Measurements from ENCODE around the gene CPT1C. TPM values are rescaled to one million over a fixed set of nuclear protein-coding genes. Genes with fewer than 3 reads are reported as not detected.
A peak's percentile ranks its signal among the peaks of the same experiment; 100 is the strongest.

Gene CPT1C
- total RNA-seq, 1 experiment from 2014 or later = not detected

GRCh38 chr19:49665036-49665350 lies 25.9 kb upstream of the CPT1C start:
- POLR2A ChIA-PET = interaction anchor here (0.7 to 11.4 kb wide), 26 partner anchors 10 to 1031 kb away, joined by 3 to 167 read pairs (median 6); partner anchors contain the start of genes AKT1S1, ALDH16A1, AP2A1 and NOSIP

GRCh38 chr19:49665351-49666119 lies 25.4 kb upstream of the CPT1C start, which contains the start of the genes BCL2L12 and IRF3:
Gene BCL2L12 (plus strand): TSS chr19:49665933. CDS start chr19:49666693, 760 bp downstream.
Gene IRF3 (minus strand): TSS chr19:49665857. CDS start chr19:49664838, 1,019 bp downstream.
- H3K27me3 Mint-ChIP-seq (ENCODE audit: insufficient read depth, unreplicated experiment) = no peaks in the 10 kb centered on the region
- no peaks in the 10 kb centered on the region for H3K9me3 Mint-ChIP-seq (ENCODE audit: unreplicated experiment)
- peak within 1 kb of the TSS; percentile 91 for H3K4me3 Mint-ChIP-seq (ENCODE audit: unreplicated experiment)
- H3K27ac Mint-ChIP-seq (ENCODE audit: low read depth, unreplicated experiment) = peak within 1 kb of the TSS; percentile 91
- ChIA-PET CTCF (interaction anchor here (0.6 to 1.7 kb wide), 4 partner anchors 10 to 131 kb away, joined by 3 to 5 read pairs (median 3); no protein-coding TSS in a partner anchor), POLR2A (interaction anchor here (0.6 to 11.4 kb wide), 23 partner anchors 10 to 1031 kb away, joined by 3 to 167 read pairs (median 5); partner anchors contain the start of genes AKT1S1, ALDH16A1, AP2A1 and NOSIP)
- no TSS peak for BruUV-seq (replicated peaks)
- peak; percentile 98 for DNase-seq (ENCODE audit: unreplicated experiment)
- TF ChIP-seq CTCF (IDR thresholded peaks at IDR 0.05; ENCODE audit: unreplicated experiment) = no peak
- intact Hi-C loops (cut with micrococcal nuclease) = loop anchor here (1.0 kb wide), 1 partner anchor 23 kb away; the partner anchor contains the start of gene SCAF1
- H3K4me1 Mint-ChIP-seq (ENCODE audit: insufficient read depth, unreplicated experiment) = peaks cover 17% of the 10 kb centered on the region
- peaks cover 33% of the 10 kb centered on the region for H3K36me3 Mint-ChIP-seq (ENCODE audit: insufficient read depth, unreplicated experiment)

More at GRCh38 chr19:49665036-49665350, 25.9 kb upstream of the CPT1C start:
- H3K4me1 Mint-ChIP-seq (ENCODE audit: insufficient read depth, unreplicated experiment) = peaks cover 17% of the 10 kb centered on the region
- peak overlapping the region; percentile 91 for H3K4me3 Mint-ChIP-seq (ENCODE audit: unreplicated experiment)
- H3K36me3 Mint-ChIP-seq (ENCODE audit: insufficient read depth, unreplicated experiment) = peaks cover 38% of the 10 kb centered on the region
- CTCF ChIA-PET = interaction anchor here (0.7 to 1.7 kb wide), 5 partner anchors 8 to 132 kb away, joined by 3 to 5 read pairs (median 3); no protein-coding TSS in a partner anchor
- DNase-seq (ENCODE audit: unreplicated experiment) = peak; percentile 9
- peak overlapping the region; percentile 91 for H3K27ac Mint-ChIP-seq (ENCODE audit: low read depth, unreplicated experiment)
- H3K27me3 Mint-ChIP-seq (ENCODE audit: insufficient read depth, unreplicated experiment) = no peaks in the 10 kb centered on the region
- no TSS peak for BruUV-seq (replicated peaks)
- TF ChIP-seq CTCF (IDR thresholded peaks at IDR 0.05; ENCODE audit: unreplicated experiment) = no peak
- intact Hi-C loops (cut with micrococcal nuclease) = loop anchor here (1.0 kb wide), 1 partner anchor 23 kb away; the partner anchor contains the start of gene SCAF1
- no peaks in the 10 kb centered on the region for H3K9me3 Mint-ChIP-seq (ENCODE audit: unreplicated experiment)

- no peak for DNase-seq (ENCODE audit: unreplicated experiment)
- intact Hi-C loops (cut with micrococcal nuclease) = no loop called here
- ChIA-PET POLR2A (interaction anchor here (0.9 to 11.4 kb wide), 10 partner anchors 10 to 211 kb away, joined by 3 to 167 read pairs (median 7); partner anchors contain the start of genes AKT1S1, NOSIP, PRMT1 and PRRG2), CTCF (interaction anchor here (1.3 to 1.7 kb wide), 2 partner anchors 10 to 15 kb away, joined by 3 to 5 read pairs; no protein-coding TSS in a partner anchor)
- Mint-ChIP-seq H3K27me3 (ENCODE audit: insufficient read depth, unreplicated experiment) (no peaks in the 10 kb centered on the region), H3K27ac (ENCODE audit: low read depth, unreplicated experiment) (peak overlapping the region; percentile 91), H3K4me1 (ENCODE audit: insufficient read depth, unreplicated experiment) (peaks cover 17% of the 10 kb centered on the region), H3K4me3 (ENCODE audit: unreplicated experiment) (peak overlapping the region; percentile 91), H3K36me3 (ENCODE audit: insufficient read depth, unreplicated experiment) (peaks cover 29% of the 10 kb centered on the region), H3K9me3 (ENCODE audit: unreplicated experiment) (no peaks in the 10 kb centered on the region)
- no peak for TF ChIP-seq CTCF (IDR thresholded peaks at IDR 0.05; ENCODE audit: unreplicated experiment)
- TSS peak; percentile 56 for BruUV-seq (replicated peaks)
Observed at GRCh38 chr19:49666120-49666444, 24.8 kb upstream of the CPT1C start.

GRCh38 chr19:49667473-49667872 lies 23.4 kb upstream of the CPT1C start:
- Mint-ChIP-seq H3K36me3 (ENCODE audit: insufficient read depth, unreplicated experiment) (peaks cover 22% of the 10 kb centered on the region), H3K27me3 (ENCODE audit: insufficient read depth, unreplicated experiment) (no peaks in the 10 kb centered on the region), H3K4me3 (ENCODE audit: unreplicated experiment) (peak overlapping the region; percentile 91), H3K4me1 (ENCODE audit: insufficient read depth, unreplicated experiment) (peaks cover 23% of the 10 kb centered on the region), H3K9me3 (ENCODE audit: unreplicated experiment) (no peaks in the 10 kb centered on the region), H3K27ac (ENCODE audit: low read depth, unreplicated experiment) (no peak overlapping the region)
- ChIA-PET CTCF (interaction anchor here (1.2 kb wide), 1 partner anchor 94 kb away, joined by 3 read pairs; no protein-coding TSS in a partner anchor), POLR2A (interaction anchor here (1.4 kb wide), 1 partner anchor 9 kb away, joined by 9 read pairs; the partner anchor contains the start of gene PRMT1)
- TF ChIP-seq CTCF (IDR thresholded peaks at IDR 0.05; ENCODE audit: unreplicated experiment) = no peak
- intact Hi-C loops (cut with micrococcal nuclease) = no loop called here
- BruUV-seq (replicated peaks) = no TSS peak
- DNase-seq (ENCODE audit: unreplicated experiment) = no peak

Measured in MCF 10A (cell line).